ENCODE measurements around the gene DND1.
"Not testable (repeated sequence)": the region's sequence is repeated elsewhere in the genome, so short reads cannot be mapped to it uniquely, and the experiment has no call there.

DND1 gene

GRCh38 chr5:140673187-140673976, at the start of gene DND1:
Gene DND1, minus strand, starts transcription at chr5:140673576. Its CDS starts 34 bp downstream, at chr5:140673542.
- Histone ChIP-seq H3K27me3 (ENCODE audit: control insufficient read depth, insufficient read depth, low read length) (no peaks in the 10 kb centered on the region), H3K4me3 (ENCODE audit: low read depth, low read length) (peak within 1 kb of the TSS; percentile 26), H3K9me3 (ENCODE audit: control insufficient read depth, insufficient read depth, low read length) (no peaks in the 10 kb centered on the region), H3K36me3 (ENCODE audit: control insufficient read depth, insufficient read depth, low read length) (peaks cover 50% of the 10 kb centered on the region), H3K9ac (ENCODE audit: low read depth, low read length) (peak within 1 kb of the TSS; percentile 37), H3K4me1 (ENCODE audit: control insufficient read depth, insufficient read depth, low read length) (peaks cover 4% of the 10 kb centered on the region)

DNA sequence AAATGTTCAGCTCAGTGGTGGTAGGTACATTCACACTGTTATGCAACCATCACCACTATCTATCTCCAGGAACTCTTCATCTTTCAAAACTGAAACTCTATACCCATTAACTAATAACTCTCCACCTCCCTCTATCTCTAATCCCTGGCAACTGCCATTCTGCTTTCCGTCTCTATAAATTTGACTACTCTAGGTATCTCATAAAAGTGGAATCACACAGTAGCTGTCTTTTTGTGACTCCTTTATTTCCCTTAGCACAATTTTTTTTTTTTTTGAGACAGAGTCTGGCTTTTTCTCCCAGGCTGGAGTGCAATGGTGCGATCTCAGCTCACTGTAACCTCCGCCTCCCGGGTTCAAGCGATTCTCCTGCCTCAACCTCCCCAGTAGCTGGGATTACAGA, 48.0 kb upstream of the DND1 start:
- not testable (repeated sequence) for H3K9ac ChIP-seq (ENCODE audit: low read depth, low read length); H3K9me3 ChIP-seq (ENCODE audit: control insufficient read depth, insufficient read depth, low read length); H3K4me3 ChIP-seq (ENCODE audit: low read depth, low read length); H3K4me1 ChIP-seq (ENCODE audit: control insufficient read depth, insufficient read depth, low read length); H3K36me3 ChIP-seq (ENCODE audit: control insufficient read depth, insufficient read depth, low read length); H3K27me3 ChIP-seq (ENCODE audit: control insufficient read depth, insufficient read depth, low read length)

DNA sequence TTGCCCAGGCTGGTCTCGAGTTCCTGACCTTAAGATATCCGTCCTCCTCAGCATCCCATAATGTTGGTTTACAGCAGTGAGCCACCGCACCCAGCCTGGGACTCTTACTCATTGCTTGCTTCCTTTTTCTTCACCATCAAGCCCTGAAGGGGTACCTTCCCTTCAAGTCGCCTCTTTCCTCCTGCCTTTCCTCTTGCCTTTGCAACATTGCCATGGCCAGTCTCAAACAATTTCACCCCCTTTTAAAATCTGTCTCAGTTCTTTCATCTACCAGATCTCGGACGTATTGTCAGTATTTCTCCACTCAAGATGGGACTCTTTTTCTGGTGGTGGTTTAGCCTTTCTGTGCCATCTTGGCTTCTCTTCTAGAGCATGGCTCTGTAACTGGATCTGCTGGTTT, 47.4 kb upstream of the DND1 start:
- not testable (repeated sequence) for H3K27me3 ChIP-seq (ENCODE audit: control insufficient read depth, insufficient read depth, low read length); H3K4me3 ChIP-seq (ENCODE audit: low read depth, low read length); H3K9ac ChIP-seq (ENCODE audit: low read depth, low read length)

DNA sequence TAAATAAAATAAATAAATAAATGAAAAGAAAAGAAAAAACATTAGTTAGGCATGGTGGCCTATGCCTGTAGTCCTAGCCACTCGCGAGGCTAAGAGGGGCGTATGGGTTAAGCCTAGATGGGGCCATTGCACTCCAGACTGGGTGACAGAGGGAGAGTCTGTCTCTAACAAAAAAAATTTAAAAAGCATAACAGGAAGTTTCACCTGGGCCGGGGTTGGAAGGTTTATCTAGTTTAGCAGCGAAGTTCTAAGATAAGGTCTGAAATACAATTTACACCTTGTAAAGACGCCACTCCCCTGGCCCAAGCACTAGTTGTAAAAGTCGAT, 44.9 kb upstream of the DND1 start:
- Histone ChIP-seq H3K36me3 (ENCODE audit: control insufficient read depth, insufficient read depth, low read length) (no peaks in the 10 kb centered on the region), H3K4me3 (ENCODE audit: low read depth, low read length) (no peak overlapping the region), H3K27me3 (ENCODE audit: control insufficient read depth, insufficient read depth, low read length) (no peaks in the 10 kb centered on the region), H3K4me1 (ENCODE audit: control insufficient read depth, insufficient read depth, low read length) (no peaks in the 10 kb centered on the region), H3K9ac (ENCODE audit: low read depth, low read length) (no peak overlapping the region), H3K9me3 (ENCODE audit: control insufficient read depth, insufficient read depth, low read length) (no peaks in the 10 kb centered on the region)

More for the DNA sequence above, 47.4 kb upstream of the DND1 start:
- H3K36me3 ChIP-seq (ENCODE audit: control insufficient read depth, insufficient read depth, low read length); H3K9me3 ChIP-seq (ENCODE audit: control insufficient read depth, insufficient read depth, low read length); H3K4me1 ChIP-seq (ENCODE audit: control insufficient read depth, insufficient read depth, low read length): not testable (repeated sequence)

DNA sequence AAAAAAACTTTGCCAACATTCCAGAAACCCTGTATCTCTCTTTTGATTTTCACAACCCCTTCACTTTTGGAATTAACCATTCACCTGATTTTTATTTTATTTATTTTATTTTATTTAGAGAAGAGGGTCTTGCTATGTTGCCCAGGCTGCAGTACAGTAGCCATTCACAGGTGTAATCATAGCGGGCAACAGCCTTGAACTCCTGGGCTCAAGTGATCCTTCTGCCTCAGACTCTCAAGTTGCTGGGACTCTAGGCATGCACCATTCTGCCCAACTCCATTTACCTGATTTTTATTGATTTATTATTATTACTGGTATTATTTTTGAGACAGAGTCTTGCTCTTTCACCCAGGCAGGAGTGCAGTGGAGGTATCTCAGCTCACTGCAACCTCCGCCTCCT, 42.9 kb upstream of the DND1 start:
- not testable (repeated sequence) for H3K27me3 ChIP-seq (ENCODE audit: control insufficient read depth, insufficient read depth, low read length); H3K9me3 ChIP-seq (ENCODE audit: control insufficient read depth, insufficient read depth, low read length); H3K36me3 ChIP-seq (ENCODE audit: control insufficient read depth, insufficient read depth, low read length); H3K4me3 ChIP-seq (ENCODE audit: low read depth, low read length); H3K9ac ChIP-seq (ENCODE audit: low read depth, low read length); H3K4me1 ChIP-seq (ENCODE audit: control insufficient read depth, insufficient read depth, low read length)

GRCh38 chr5:140713562-140714094, 40.3 kb upstream of the DND1 start:
- Histone ChIP-seq H3K4me1 (ENCODE audit: control insufficient read depth, insufficient read depth, low read length) (no peaks in the 10 kb centered on the region), H3K9ac (ENCODE audit: low read depth, low read length) (no peak overlapping the region), H3K27me3 (ENCODE audit: control insufficient read depth, insufficient read depth, low read length) (no peaks in the 10 kb centered on the region), H3K36me3 (ENCODE audit: control insufficient read depth, insufficient read depth, low read length) (no peaks in the 10 kb centered on the region), H3K9me3 (ENCODE audit: control insufficient read depth, insufficient read depth, low read length) (no peaks in the 10 kb centered on the region), H3K4me3 (ENCODE audit: low read depth, low read length) (no peak overlapping the region)

GRCh38 chr5:140711794-140712193, 38.4 kb upstream of the DND1 start:
- no peaks in the 10 kb centered on the region for H3K9me3 ChIP-seq (ENCODE audit: control insufficient read depth, insufficient read depth, low read length)
- no peaks in the 10 kb centered on the region for H3K4me1 ChIP-seq (ENCODE audit: control insufficient read depth, insufficient read depth, low read length)
- H3K27me3 ChIP-seq (ENCODE audit: control insufficient read depth, insufficient read depth, low read length): no peaks in the 10 kb centered on the region
- peak overlapping the region; percentile 90 for H3K4me3 ChIP-seq (ENCODE audit: low read depth, low read length)
- H3K36me3 ChIP-seq (ENCODE audit: control insufficient read depth, insufficient read depth, low read length): no peaks in the 10 kb centered on the region
- H3K9ac ChIP-seq (ENCODE audit: low read depth, low read length): no peak overlapping the region

GRCh38 chr5:140710899-140711552, 37.6 kb upstream of the DND1 start:
- no peaks in the 10 kb centered on the region for H3K4me1 ChIP-seq (ENCODE audit: control insufficient read depth, insufficient read depth, low read length)
- no peak overlapping the region for H3K9ac ChIP-seq (ENCODE audit: low read depth, low read length)
- peaks cover 4% of the 10 kb centered on the region for H3K36me3 ChIP-seq (ENCODE audit: control insufficient read depth, insufficient read depth, low read length)
- H3K27me3 ChIP-seq (ENCODE audit: control insufficient read depth, insufficient read depth, low read length): no peaks in the 10 kb centered on the region
- peak overlapping the region; percentile 90 for H3K4me3 ChIP-seq (ENCODE audit: low read depth, low read length)
- no peaks in the 10 kb centered on the region for H3K9me3 ChIP-seq (ENCODE audit: control insufficient read depth, insufficient read depth, low read length)

DNA sequence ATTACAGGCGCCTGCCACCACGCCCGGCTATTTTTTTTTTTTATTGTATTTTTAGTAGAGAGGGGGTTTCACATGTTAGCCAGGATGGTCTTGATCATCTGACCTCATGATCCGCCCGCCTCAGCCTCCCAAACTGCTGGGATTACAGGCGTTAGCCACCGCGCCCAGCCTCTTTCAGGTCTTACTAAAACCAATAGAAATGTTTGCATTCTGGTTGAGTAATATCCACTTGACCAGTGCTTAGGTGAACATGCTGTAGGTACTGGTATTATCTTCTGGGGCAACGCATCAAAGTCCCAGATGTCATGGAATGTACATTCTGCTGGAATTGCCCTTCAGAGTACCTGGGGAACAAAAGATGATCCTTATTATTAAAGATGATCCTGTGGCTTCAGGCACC, 35.4 kb upstream of the DND1 start:
- not testable (repeated sequence) for H3K9ac ChIP-seq (ENCODE audit: low read depth, low read length); H3K9me3 ChIP-seq (ENCODE audit: control insufficient read depth, insufficient read depth, low read length); H3K4me1 ChIP-seq (ENCODE audit: control insufficient read depth, insufficient read depth, low read length); H3K4me3 ChIP-seq (ENCODE audit: low read depth, low read length); H3K27me3 ChIP-seq (ENCODE audit: control insufficient read depth, insufficient read depth, low read length)
- H3K36me3 ChIP-seq (ENCODE audit: control insufficient read depth, insufficient read depth, low read length): peaks cover 11% of the 10 kb centered on the region

DNA sequence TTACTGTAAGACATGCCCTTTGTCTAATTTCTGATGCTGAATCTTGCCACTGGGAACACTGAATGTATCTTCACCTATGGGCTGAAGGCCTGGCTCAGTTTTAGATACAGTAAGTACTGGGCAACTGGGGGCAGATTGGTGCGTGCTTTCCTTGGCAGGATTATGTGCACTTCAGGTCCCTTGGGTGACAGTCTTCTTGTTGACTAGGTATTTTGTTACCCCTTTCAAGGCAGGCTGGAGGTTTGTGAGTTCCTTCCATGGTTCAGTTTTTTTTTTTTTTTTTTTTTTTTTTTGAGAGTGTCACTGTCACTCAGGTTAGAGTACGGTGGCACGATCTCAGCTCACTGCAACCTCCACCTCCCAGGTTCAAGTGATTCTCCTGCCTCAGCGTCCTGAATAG, 34.4 kb upstream of the DND1 start:
- peaks cover 15% of the 10 kb centered on the region for H3K36me3 ChIP-seq (ENCODE audit: control insufficient read depth, insufficient read depth, low read length)

DNA sequence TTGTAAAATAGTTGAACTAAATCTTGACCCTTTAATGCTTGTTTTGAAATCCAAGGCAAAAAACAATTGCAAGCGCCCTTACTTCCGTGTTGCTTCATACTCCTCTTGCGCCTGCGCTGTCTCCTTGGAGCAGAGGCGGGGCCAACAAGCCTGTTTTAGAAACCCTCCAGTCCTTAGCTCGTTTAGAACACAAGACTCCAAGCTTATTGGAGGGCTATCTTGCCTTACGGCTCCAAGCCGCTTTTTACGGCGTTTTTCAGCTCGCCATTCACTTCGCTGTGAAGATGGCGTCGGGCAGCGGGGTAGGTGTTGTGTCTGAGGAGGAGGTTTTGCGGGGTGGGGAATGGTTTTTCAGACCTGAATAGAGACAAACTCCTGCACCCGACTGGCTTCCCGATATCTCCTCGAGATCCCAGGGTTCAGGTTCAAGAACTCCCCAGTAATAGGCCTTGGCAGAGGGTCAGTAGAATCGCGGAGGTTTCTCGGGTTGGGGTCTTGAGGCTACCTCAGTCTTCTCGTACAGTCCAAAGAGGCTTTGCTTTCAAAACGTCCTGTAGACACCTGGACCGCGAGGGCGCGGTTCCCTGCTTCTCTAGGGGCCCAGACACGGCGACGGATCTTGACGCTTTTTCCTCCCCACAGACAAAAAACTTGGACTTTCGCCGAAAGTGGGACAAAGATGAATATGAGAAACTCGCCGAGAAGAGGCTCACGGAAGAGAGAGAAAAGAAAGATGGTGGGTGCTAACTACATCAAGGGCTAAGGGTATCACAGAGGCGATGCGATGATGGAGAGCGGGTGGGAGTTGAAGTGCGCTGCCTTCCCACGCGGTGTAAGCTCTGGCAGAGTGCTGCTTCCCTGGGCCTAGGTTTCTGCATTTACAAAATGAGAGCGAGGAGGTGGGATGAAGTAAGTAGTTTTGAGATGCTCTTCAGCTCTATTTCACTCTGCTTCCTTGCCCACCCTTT, 27.1 kb upstream of the DND1 start, which contains the start of gene ZMAT2:
TSS of gene ZMAT2 (plus strand) at position 271 of the 968 bp plus-strand sequence. CDS start at position 285, 14 bp downstream.
- no peaks in the 10 kb centered on the region for H3K27me3 ChIP-seq (ENCODE audit: control insufficient read depth, insufficient read depth, low read length)
- no peaks in the 10 kb centered on the region for H3K9me3 ChIP-seq (ENCODE audit: control insufficient read depth, insufficient read depth, low read length)
- peak within 1 kb of the TSS; percentile 97 for H3K4me3 ChIP-seq (ENCODE audit: low read depth, low read length)
- peaks cover 7% of the 10 kb centered on the region for H3K4me1 ChIP-seq (ENCODE audit: control insufficient read depth, insufficient read depth, low read length)
- H3K9ac ChIP-seq (ENCODE audit: low read depth, low read length): peak within 1 kb of the TSS; percentile 94
- peaks cover 35% of the 10 kb centered on the region for H3K36me3 ChIP-seq (ENCODE audit: control insufficient read depth, insufficient read depth, low read length)

More for the DNA sequence above, 34.4 kb upstream of the DND1 start:
- Histone ChIP-seq H3K9ac (ENCODE audit: low read depth, low read length) (no peak overlapping the region), H3K4me3 (ENCODE audit: low read depth, low read length) (no peak overlapping the region), H3K4me1 (ENCODE audit: control insufficient read depth, insufficient read depth, low read length) (no peaks in the 10 kb centered on the region), H3K9me3 (ENCODE audit: control insufficient read depth, insufficient read depth, low read length) (no peaks in the 10 kb centered on the region), H3K27me3 (ENCODE audit: control insufficient read depth, insufficient read depth, low read length) (no peaks in the 10 kb centered on the region)

Measured in iPS-15b (cell line).